CD4-positive, alpha-beta T cell treated with Interferon gamma for 1 hour (primary cell): ENCODE results near the gene DNAJB5.
"Not testable (repeated sequence)": the region's sequence is repeated elsewhere in the genome, so short reads cannot be mapped to it uniquely, and the experiment has no call there.

Experiments used
- DNase-seq: peaks from one replicate; pipeline ENCODE4 v3.0.0-alpha.2; 2020

The DNAJB5 gene

GRCh38 chr9:34989003-34989945, at the start of gene DNAJB5:
DNAJB5 (plus strand) TSS chr9:34989745; CDS start chr9:34990631, 886 bp downstream.
- peak; percentile 98 for DNase-seq

GRCh38 chr9:34939989-34940388, 49.6 kb upstream of the DNAJB5 start:
- not testable (repeated sequence) for DNase-seq

- no peak for DNase-seq
Measured at GRCh38 chr9:34948451-34948850, 41.1 kb upstream of the DNAJB5 start.

- no peak for DNase-seq
Measured at GRCh38 chr9:34954225-34954624, 35.3 kb upstream of the DNAJB5 start.

- DNase-seq: not testable (repeated sequence)
Measured at GRCh38 chr9:34956066-34956465, 33.5 kb upstream of the DNAJB5 start.

GRCh38 chr9:34956648-34957047, 32.9 kb upstream of the DNAJB5 start:
- DNase-seq: no peak

- no peak for DNase-seq
Measured at GRCh38 chr9:34957492-34958410, 31.8 kb upstream of the DNAJB5 start, which contains the start of gene PHF24. PHF24 (plus strand) TSS chr9:34958285; CDS start chr9:34971299, 13,014 bp downstream.

GRCh38 chr9:34958411-34958982, 31.0 kb upstream of the DNAJB5 start:
- DNase-seq: no peak

- DNase-seq: no peak
Measured at GRCh38 chr9:34959461-34959860, 30.1 kb upstream of the DNAJB5 start.

- no peak for DNase-seq
Measured at GRCh38 chr9:34961574-34962490, 27.7 kb upstream of the DNAJB5 start.

GRCh38 chr9:34962546-34962945, 27.0 kb upstream of the DNAJB5 start:
- DNase-seq: no peak

- DNase-seq: no peak
Measured at GRCh38 chr9:34963552-34963951, 26.0 kb upstream of the DNAJB5 start.

GRCh38 chr9:34964458-34964857, 25.1 kb upstream of the DNAJB5 start:
- DNase-seq: no peak

- DNase-seq: no peak
Measured at GRCh38 chr9:34971146-34971811, 18.3 kb upstream of the DNAJB5 start.

GRCh38 chr9:34974664-34975063, 14.9 kb upstream of the DNAJB5 start:
- DNase-seq: no peak

GRCh38 chr9:34976441-34976840, 13.1 kb upstream of the DNAJB5 start:
- DNase-seq: no peak

GRCh38 chr9:34976992-34977391, 12.6 kb upstream of the DNAJB5 start:
- DNase-seq: no peak

- no peak for DNase-seq
Measured at GRCh38 chr9:34980181-34980761, 9.3 kb upstream of the DNAJB5 start.

- peak; percentile 18 for DNase-seq
Measured at GRCh38 chr9:34982361-34982760, 7.2 kb upstream of the DNAJB5 start.

GRCh38 chr9:34983209-34983608, 6.3 kb upstream of the DNAJB5 start:
- no peak for DNase-seq

- DNase-seq: peak; percentile 16
Measured at GRCh38 chr9:34984049-34984448, 5.5 kb upstream of the DNAJB5 start.
